Measurements from ENCODE around the gene CYYR1. TPM values are rescaled to one million over a fixed set of nuclear protein-coding genes. Genes with fewer than 3 reads are reported as not detected.

The CYYR1 gene
- total RNA-seq, 1 experiment from 2014 or later: not detected

DNA sequence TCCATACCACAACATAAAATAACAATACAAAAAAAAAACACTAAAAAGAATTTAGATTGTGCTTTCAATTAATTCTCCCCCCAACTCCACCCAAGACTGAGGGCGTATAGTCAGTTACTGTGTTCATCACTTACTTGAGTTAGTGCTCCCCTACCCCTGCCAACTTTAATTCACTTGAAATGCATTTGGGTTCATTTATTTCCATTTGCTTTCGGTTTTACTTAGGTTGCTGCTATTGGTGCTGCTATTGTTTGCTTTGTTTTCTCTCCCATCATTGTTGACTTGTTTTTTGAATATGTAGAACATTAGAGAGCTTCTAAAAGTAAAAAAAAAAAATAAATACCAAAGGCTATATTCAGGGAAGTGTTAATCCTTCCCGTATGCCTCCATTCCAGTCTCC is 10.7 kb upstream of the CYYR1 start:
- no peak overlapping the region for H3K4me3 ChIP-seq (ENCODE audit: low read depth in 2 of 2, low read length in 2 of 2)
- CTCF ChIA-PET: no interaction called here
- TF ChIP-seq REST (IDR thresholded peaks at IDR 0.05; ENCODE audit: insufficient read depth in 1 of 2, low read depth in 2 of 2, low read length in 1 of 2) (no peak), TCF7L2 (IDR thresholded peaks at IDR 0.05; ENCODE audit: low read depth, low read length) (no peak), POLR2AphosphoS5 (IDR thresholded peaks at IDR 0.05; ENCODE audit: low read depth, low read length) (no peak), SIN3A (IDR thresholded peaks at IDR 0.05; ENCODE audit: borderline replicate concordance, insufficient read depth, low read depth, low read length) (no peak)
- TF ChIP-seq, protein P1, sequence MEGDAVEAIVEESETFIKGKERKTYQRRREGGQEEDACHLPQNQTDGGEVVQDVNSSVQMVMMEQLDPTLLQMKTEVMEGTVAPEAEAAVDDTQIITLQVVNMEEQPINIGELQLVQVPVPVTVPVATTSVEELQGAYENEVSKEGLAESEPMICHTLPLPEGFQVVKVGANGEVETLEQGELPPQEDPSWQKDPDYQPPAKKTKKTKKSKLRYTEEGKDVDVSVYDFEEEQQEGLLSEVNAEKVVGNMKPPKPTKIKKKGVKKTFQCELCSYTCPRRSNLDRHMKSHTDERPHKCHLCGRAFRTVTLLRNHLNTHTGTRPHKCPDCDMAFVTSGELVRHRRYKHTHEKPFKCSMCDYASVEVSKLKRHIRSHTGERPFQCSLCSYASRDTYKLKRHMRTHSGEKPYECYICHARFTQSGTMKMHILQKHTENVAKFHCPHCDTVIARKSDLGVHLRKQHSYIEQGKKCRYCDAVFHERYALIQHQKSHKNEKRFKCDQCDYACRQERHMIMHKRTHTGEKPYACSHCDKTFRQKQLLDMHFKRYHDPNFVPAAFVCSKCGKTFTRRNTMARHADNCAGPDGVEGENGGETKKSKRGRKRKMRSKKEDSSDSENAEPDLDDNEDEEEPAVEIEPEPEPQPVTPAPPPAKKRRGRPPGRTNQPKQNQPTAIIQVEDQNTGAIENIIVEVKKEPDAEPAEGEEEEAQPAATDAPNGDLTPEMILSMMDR (IDR thresholded peaks at IDR 0.05): no peak
- H3K27ac ChIP-seq (ENCODE audit: low read length): no peak overlapping the region
- in situ Hi-C loops (cut with HindIII; ENCODE audit: low pct_unique_long_range_greater_than_20kb, low sequenced_read_pairs) (no loop called here), intact Hi-C loops (cut with micrococcal nuclease; ENCODE audit: unreplicated experiment) (no loop called here)
- no peaks in the 10 kb centered on the region for H3K4me1 ChIP-seq (ENCODE audit: control insufficient read depth, insufficient read depth, low read length)
- no peaks in the 10 kb centered on the region for H3K9me3 ChIP-seq (ENCODE audit: control insufficient read depth, insufficient read depth, low read depth, low read length)
- H3K36me3 ChIP-seq (ENCODE audit: control insufficient read depth, insufficient read depth, low read length): no peaks in the 10 kb centered on the region
- POLR2A ChIA-PET: no interaction called here
- H3K27me3 ChIP-seq (ENCODE audit: control insufficient read depth, insufficient read depth, low read length): no peaks in the 10 kb centered on the region
- BruUV-seq (replicated peaks): no TSS peak
- ATAC-seq (no peak), DNase-seq (ENCODE audit: low read depth, low spot score) (no peak)

DNA sequence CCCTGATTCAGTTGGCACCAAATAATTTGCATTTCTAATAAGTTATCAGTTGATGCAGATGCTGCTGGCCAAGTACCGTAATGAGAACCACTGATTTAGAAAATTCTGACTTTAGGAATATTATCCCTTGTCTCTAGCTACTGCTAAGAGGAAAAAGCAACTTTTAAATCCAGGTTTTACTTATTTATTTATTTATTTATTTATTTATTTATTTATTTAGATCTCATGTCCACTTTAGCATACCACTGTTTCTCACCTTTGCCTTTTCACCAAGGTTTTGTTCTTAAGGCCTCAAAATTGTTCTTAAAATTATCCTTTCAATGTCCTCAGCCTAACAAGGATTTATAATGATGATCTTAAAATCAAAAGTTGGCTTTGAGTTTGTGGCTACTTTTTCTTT is 8.7 kb upstream of the CYYR1 start:
- ChIA-PET CTCF (no interaction called here), POLR2A (no interaction called here)
- Histone ChIP-seq H3K4me3 (ENCODE audit: low read depth in 2 of 2, low read length in 2 of 2) (no peak overlapping the region), H3K27ac (ENCODE audit: low read length) (no peak overlapping the region), H3K36me3 (ENCODE audit: control insufficient read depth, insufficient read depth, low read length) (no peaks in the 10 kb centered on the region), H3K4me1 (ENCODE audit: control insufficient read depth, insufficient read depth, low read length) (no peaks in the 10 kb centered on the region), H3K27me3 (ENCODE audit: control insufficient read depth, insufficient read depth, low read length) (no peaks in the 10 kb centered on the region), H3K9me3 (ENCODE audit: control insufficient read depth, insufficient read depth, low read depth, low read length) (no peaks in the 10 kb centered on the region)
- intact Hi-C loops (cut with micrococcal nuclease; ENCODE audit: unreplicated experiment) (no loop called here), in situ Hi-C loops (cut with HindIII; ENCODE audit: low pct_unique_long_range_greater_than_20kb, low sequenced_read_pairs) (no loop called here)
- BruUV-seq (replicated peaks): no TSS peak
- DNase-seq (ENCODE audit: low read depth, low spot score) (no peak), ATAC-seq (no peak)
- TF ChIP-seq POLR2AphosphoS5 (IDR thresholded peaks at IDR 0.05; ENCODE audit: low read depth, low read length): no peak
- TF ChIP-seq SIN3A (IDR thresholded peaks at IDR 0.05; ENCODE audit: borderline replicate concordance, insufficient read depth, low read depth, low read length): no peak
- TF ChIP-seq REST (IDR thresholded peaks at IDR 0.05; ENCODE audit: insufficient read depth in 1 of 2, low read depth in 2 of 2, low read length in 1 of 2): no peak
- TF ChIP-seq, protein P1 (IDR thresholded peaks at IDR 0.05): no peak
- no peak for TF ChIP-seq TCF7L2 (IDR thresholded peaks at IDR 0.05; ENCODE audit: low read depth, low read length)
